Upper lobe of left lung (tissue), 6 donors: Measurements from ENCODE around the gene SLC4A3. TPM values are rescaled to one million over a fixed set of nuclear protein-coding genes. Genes with fewer than 3 reads are reported as not detected.
A peak's percentile ranks its signal among the peaks of the same experiment; 100 is the strongest.

Experiments used
- ATAC-seq, 2 donors: fragments of 200-7000 bp; cut with Tn5 transposase; one replicate each; pipeline ENCODE4 v1.9.1; 2022; ENCODE audit warnings: mild to moderate bottlenecking in 2 of 2, moderate library complexity in 2 of 2; ENCODE audit not compliant: low FRiP score in 2 of 2
- DNase-seq, 2 donors: peaks; one replicate each; pipeline ENCODE4 v3.0.0-alpha.2; 2019 to 2020
- H3K27ac ChIP-seq, 4 donors: fragments of 200-600 bp; sonication (generic); one replicate each; pipeline ENCODE4 v1.5.1; 2016 to 2019
- H3K27me3 ChIP-seq, 4 donors: fragments of 200-600 bp; sonication (generic); one replicate each; pipeline ENCODE4 v1.5.1; 2017 to 2019
- H3K36me3 ChIP-seq, 4 donors: fragments of 200-600 bp; sonication (generic); one replicate each; pipeline ENCODE4 v1.5.1; 2016 to 2019
- H3K4me1 ChIP-seq, 4 donors: fragments of 200-600 bp; sonication (generic); one replicate each; pipeline ENCODE4 v1.5.1; 2018 to 2019
- H3K4me3 ChIP-seq, 4 donors: fragments of 200-600 bp; sonication (generic); one replicate each; pipeline ENCODE4 v1.5.1; 2017 to 2019; ENCODE audit warnings: mild to moderate bottlenecking in 2 of 4, moderate library complexity in 1 of 4
- H3K9me3 ChIP-seq, 4 donors: fragments of 200-600 bp; sonication (generic); one replicate each; pipeline ENCODE4 v1.5.1; 2018 to 2019
- CTCF ChIP-seq, 6 experiments: fragments of 450-650 bp in 4 of 6; fragments of 200-600 bp in 2 of 6; sonication (generic) in 2 of 6; IDR thresholded peaks; one replicate each; pipeline ENCODE4 v1.5.1; 2016 to 2019; ENCODE audit warnings: antibody characterized with exemption in 6 of 6
- EP300 ChIP-seq, 4 donors: sonication (generic); formaldehyde crosslinking; IDR thresholded peaks; one replicate each; pipeline ENCODE4 v1.5.1; 2017; ENCODE audit warnings: antibody characterized with exemption in 4 of 4, control low read depth in 2 of 4
- POLR2A ChIP-seq, 4 donors: fragments of 450-650 bp; IDR thresholded peaks; one replicate each; pipeline ENCODE4 v1.5.1; 2016 to 2017; ENCODE audit warnings: antibody characterized with exemption in 4 of 4, mild to moderate bottlenecking in 2 of 4
- POLR2AphosphoS5 ChIP-seq, 2 donors: sonication (generic); formaldehyde crosslinking; IDR thresholded peaks; one replicate each; pipeline ENCODE4 v1.5.1; 2017; ENCODE audit warnings: antibody characterized with exemption in 2 of 2
- WGBS, 2 donors: methylation state at CpG; one replicate each; pipeline ENCODE4 v1.1.5; 2017 to 2018; 5-methylcytosine and 5-hydroxymethylcytosine counted together
- total RNA-seq, 6 donors: library from RNA; depleted of rRNA in 4 of 6; stranded (reverse); fragments of >200 nt in 4 of 6; gene quantifications; one replicate each; pipeline versions ENCODE4 v1.1.0 to v1.2.1, GENCODE V29; 2016 to 2021
- donor health status: DM: no; HTN: no; CAD: no; lungs with moderate emphysema.
- donor health status: DM: no; HTN: yes; CAD: no; lungs with severe emphysema.

The SLC4A3 gene
- total RNA-seq, 6 donors from 2014 or later = 0.30 to 14.7 (median 2.1) TPM

DNA sequence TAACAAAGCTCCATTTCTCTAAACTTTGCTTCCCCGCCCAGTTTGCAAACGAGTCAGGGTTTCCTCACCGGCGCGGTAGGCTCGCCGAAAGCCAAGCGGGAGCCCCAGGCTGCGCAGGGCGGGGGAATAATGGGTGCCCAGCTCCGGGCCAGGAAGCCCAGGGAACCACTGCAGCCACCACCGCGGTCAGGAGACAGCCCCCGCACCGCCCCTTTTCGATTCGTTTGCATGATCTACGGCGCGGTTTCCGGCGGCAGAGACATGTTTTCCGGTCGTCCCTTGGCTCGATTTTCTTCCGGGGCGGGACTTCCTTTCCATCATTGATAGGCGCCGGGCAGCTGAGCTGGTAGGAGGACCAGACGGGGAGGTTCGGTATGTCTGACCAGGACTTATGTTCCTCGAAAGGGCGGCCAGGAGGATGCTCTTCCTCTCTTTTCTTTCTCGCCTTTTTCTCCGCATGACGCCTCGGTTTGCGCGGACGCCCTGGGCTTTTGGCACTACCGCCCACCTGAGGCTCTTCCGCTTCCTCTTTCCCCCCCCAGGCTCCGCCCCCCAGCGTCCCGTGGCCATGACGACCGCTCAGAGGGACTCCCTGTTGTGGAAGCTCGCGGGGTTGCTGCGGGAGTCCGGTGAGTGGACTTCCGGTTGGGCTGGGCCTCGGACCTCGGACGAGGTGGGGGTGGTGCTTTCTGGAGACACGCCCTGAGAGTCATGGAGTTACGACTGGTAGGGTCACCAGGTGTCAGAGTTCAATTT lies 29.7 kb upstream of the SLC4A3 start, which contains the start of gene STK11IP:
Gene STK11IP, plus strand, starts transcription at position 306 of the 756 bp plus-strand sequence. Its CDS starts 263 bp downstream, at position 569.
- Histone ChIP-seq H3K27ac (peak within 1 kb of the TSS; percentile 85 to 90 (median 88)), H3K4me3 (peak within 1 kb of the TSS; percentile 60 to 88 (median 68))
- WGBS, 2 donors = 0% methylated on average over 48 to 53 of the region's 57 CpGs

DNA sequence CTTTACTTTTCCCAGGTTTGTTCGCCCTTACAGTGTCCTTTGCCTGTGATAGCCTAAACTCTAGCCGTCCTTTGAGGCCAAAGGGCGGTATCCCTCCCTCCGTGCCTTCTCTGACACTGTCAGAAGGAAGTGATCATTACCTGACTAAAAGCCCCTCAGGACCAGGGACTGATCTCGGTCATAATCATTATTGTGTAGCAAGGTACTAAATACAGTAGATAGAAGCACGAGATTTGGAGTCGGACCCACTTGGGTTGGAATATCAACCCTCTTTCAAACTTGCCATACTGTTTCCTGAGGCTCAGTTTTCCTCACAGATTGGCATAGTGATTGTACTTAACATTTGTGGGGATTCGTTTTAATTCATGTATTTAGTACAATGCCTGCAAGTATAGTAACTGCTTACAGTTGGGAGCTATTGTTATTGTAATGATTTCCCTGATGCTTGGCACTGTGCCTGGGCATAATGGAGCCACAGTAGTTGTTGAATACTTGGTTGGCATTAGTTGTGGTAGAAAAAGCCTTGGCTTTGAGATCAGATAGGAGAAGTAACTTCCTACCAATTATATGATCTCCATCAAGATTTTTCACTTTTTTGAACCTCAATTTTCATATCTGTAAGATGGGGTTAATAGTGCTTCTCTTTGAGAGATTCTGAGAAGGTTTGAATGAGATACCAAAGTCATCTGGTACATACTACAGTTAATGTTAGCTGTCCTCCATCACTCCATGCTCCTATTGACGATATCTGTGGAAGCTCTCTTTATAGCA lies 28.9 kb upstream of the SLC4A3 start:
- ATAC-seq = no peak
- H3K36me3 ChIP-seq = peaks cover 9 to 25% (median 16%) of the 10 kb centered on the region in 4 donors
- H3K4me1 ChIP-seq = peaks cover 6 to 20% (median 8%) of the 10 kb centered on the region in 4 donors
- H3K27me3 ChIP-seq = no peaks in the 10 kb centered on the region
- H3K4me3 ChIP-seq = peak overlapping the region; percentile 60 to 88 (median 68)
- no peak for DNase-seq
- TF ChIP-seq EP300 (IDR thresholded peaks at IDR 0.05) (no peak), POLR2AphosphoS5 (IDR thresholded peaks at IDR 0.05) (no peak)
- 32 to 33% methylated on average over 9 of the region's 9 CpGs for WGBS, 2 donors
- no peaks in the 10 kb centered on the region for H3K9me3 ChIP-seq
- peak overlapping the region; percentile 85 to 90 (median 88) for H3K27ac ChIP-seq

More for the DNA sequence above, 29.7 kb upstream of the SLC4A3 start, which contains the start of gene STK11IP:
- TF ChIP-seq POLR2A (IDR thresholded peaks at IDR 0.05) (peak in 3 of 4 donors; percentile 70 to 90 (median 76)), EP300 (IDR thresholded peaks at IDR 0.05) (peak in 1 of 4 donors; percentile 41), CTCF (IDR thresholded peaks at IDR 0.05) (peak in 1 of 6 experiments; percentile 4), POLR2AphosphoS5 (IDR thresholded peaks at IDR 0.05) (peak; percentile 72 to 83)
- DNase-seq = peak; percentile 97 to 98
- H3K36me3 ChIP-seq = peaks cover 9 to 19% (median 15%) of the 10 kb centered on the region in 4 donors
- ATAC-seq = peak; percentile 98
- no peaks in the 10 kb centered on the region for H3K27me3 ChIP-seq
- peaks cover 6 to 20% (median 8%) of the 10 kb centered on the region in 4 donors for H3K4me1 ChIP-seq
- H3K9me3 ChIP-seq = no peaks in the 10 kb centered on the region

DNA sequence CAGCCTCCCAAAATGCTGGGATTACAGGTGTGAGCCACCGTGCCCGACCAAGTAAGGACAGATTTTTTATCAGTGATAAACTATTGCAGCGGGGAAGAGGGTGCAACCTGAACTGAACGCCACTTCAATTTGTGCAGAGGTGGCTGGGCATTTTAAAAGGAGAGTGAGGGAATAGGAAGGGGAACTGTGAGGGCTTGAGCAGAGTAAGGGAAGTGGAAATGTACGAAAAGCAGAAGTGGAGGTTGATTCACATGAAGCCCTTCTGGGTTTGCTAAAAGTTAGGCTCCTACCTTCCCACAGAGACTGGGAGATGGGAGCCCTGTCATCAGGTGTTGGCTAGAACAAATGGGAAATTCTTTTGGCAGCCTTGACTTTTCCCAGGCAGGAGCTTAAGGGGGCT lies 23.7 kb upstream of the SLC4A3 start:
- peak in 1 of 2 donors; percentile 51 for ATAC-seq
- Histone ChIP-seq H3K36me3 (peaks cover 9 to 70% (median 57%) of the 10 kb centered on the region in 4 donors), H3K27ac (no peak overlapping the region), H3K4me1 (peaks cover 0 to 4% (median under 1%) of the 10 kb centered on the region in 4 donors), H3K4me3 (no peak overlapping the region), H3K27me3 (no peaks in the 10 kb centered on the region), H3K9me3 (no peaks in the 10 kb centered on the region)
- TF ChIP-seq POLR2A (IDR thresholded peaks at IDR 0.05) (no peak), CTCF (IDR thresholded peaks at IDR 0.05) (no peak), POLR2AphosphoS5 (IDR thresholded peaks at IDR 0.05) (no peak), EP300 (IDR thresholded peaks at IDR 0.05) (no peak)
- 53 to 74% methylated on average over 5 of the region's 5 CpGs for WGBS, 2 donors
- DNase-seq = no peak

GRCh38 chr2:219605607-219605954 lies 21.8 kb upstream of the SLC4A3 start:
- 92 to 96% methylated on average over 6 of the region's 6 CpGs for WGBS, 2 donors
- no peak overlapping the region for H3K4me3 ChIP-seq
- H3K9me3 ChIP-seq = no peaks in the 10 kb centered on the region
- H3K27ac ChIP-seq = no peak overlapping the region
- peaks cover 9 to 83% (median 64%) of the 10 kb centered on the region in 4 donors for H3K36me3 ChIP-seq
- ATAC-seq = no peak
- DNase-seq = no peak
- no peaks in the 10 kb centered on the region for H3K27me3 ChIP-seq
- TF ChIP-seq POLR2AphosphoS5 (IDR thresholded peaks at IDR 0.05) = no peak
- TF ChIP-seq CTCF (IDR thresholded peaks at IDR 0.05) = no peak
- no peak for TF ChIP-seq EP300 (IDR thresholded peaks at IDR 0.05)
- no peak for TF ChIP-seq POLR2A (IDR thresholded peaks at IDR 0.05)
- H3K4me1 ChIP-seq = no peaks in the 10 kb centered on the region

GRCh38 chr2:219607931-219608330 lies 19.5 kb upstream of the SLC4A3 start:
- Histone ChIP-seq H3K36me3 (peaks cover 0 to 83% (median 59%) of the 10 kb centered on the region in 4 donors), H3K4me3 (no peak overlapping the region), H3K27me3 (no peaks in the 10 kb centered on the region), H3K4me1 (no peaks in the 10 kb centered on the region), H3K9me3 (no peaks in the 10 kb centered on the region), H3K27ac (no peak overlapping the region)
- no peak for ATAC-seq
- TF ChIP-seq CTCF (IDR thresholded peaks at IDR 0.05) = no peak
- DNase-seq = peak in 1 of 2 donors; percentile 62
- 69 to 97% methylated on average over 5 to 15 of the region's 15 CpGs for WGBS, 2 donors
